Measurements from ENCODE around the gene KMO. TPM values are rescaled to one million over a fixed set of nuclear protein-coding genes. Genes with fewer than 3 reads are reported as not detected.

KMO gene
- total and polyA plus RNA-seq, 2 of the 4 experiments (the other 2 are of a cell fraction): not detected

DNA sequence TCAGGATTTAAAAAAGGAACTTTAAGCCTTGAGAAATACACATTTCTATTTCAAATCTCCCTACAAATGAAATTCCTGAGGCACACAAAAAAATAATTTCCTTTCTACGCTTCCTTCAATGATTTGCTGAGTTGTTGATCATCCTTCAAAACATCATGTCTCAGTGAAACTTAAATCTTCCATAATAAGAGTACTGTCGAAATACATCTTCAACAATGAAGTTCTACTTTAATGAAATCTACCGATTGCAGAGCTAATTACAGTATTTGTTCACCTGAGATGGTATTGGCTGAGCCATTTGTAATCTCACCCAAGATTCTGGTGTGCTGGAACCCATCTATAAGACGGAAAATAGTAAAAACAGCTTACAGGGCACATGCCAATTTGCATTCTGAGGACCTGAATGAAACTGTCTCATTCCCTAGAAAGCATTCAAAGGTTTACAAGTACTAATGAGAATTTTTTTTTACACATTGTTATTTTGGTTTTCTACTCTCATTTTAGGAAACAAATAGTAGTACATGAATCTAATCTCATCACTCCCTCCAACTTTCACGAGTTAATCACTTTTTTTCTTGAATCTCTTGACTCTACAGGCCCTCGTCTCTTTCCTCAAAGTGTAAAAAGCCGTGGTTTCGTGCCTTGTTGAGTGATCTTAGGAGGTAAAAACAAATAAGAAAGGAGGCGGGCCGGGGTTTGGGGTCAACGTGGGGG, 106.9 kb downstream of the KMO start:
- Histone ChIP-seq H2BK5ac (ENCODE audit: low read depth, low read length, poor library complexity, severe bottlenecking) (peak overlapping the region; percentile 98), H3K4me3 (ENCODE audit: insufficient read depth, low read depth, low read length) (peak overlapping the region; percentile 100), H2BK20ac (ENCODE audit: low read depth, low read length) (no peak overlapping the region), H3K79me1 (ENCODE audit: low read depth in 1 of 2, low read length in 2 of 2) (peaks cover 15 to 30% of the 10 kb centered on the region in 2 experiments), H2AFZ (replicated peaks; ENCODE audit: low read length, poor library complexity) (peak overlapping the region; percentile 76), H3K4me2 (ENCODE audit: low read depth, low read length) (peak overlapping the region; percentile 88), H3K9me3 (ENCODE audit: control insufficient read depth, insufficient read depth, low read length) (no peaks in the 10 kb centered on the region), H3K14ac (replicated peaks; ENCODE audit: low read depth, low read length) (peak overlapping the region; percentile 18; the same call in 1 of the 2 replicates), H3K23ac (ENCODE audit: low read depth, low read length) (no peak overlapping the region; the same call in 1 of the 2 replicates), H4K20me1 (ENCODE audit: insufficient read depth, low read length) (0 out of 2 replicates have a peak, but pooled peaks cover 6% of the 10 kb centered on the region), H4K5ac (ENCODE audit: low read depth, low read length) (no peak overlapping the region), H3K4me1 (ENCODE audit: control insufficient read depth, insufficient read depth, low read length) (peaks cover 10% of the 10 kb centered on the region), H4K8ac (ENCODE audit: low read depth in 2 of 2, low read length in 2 of 2) (no peak overlapping the region; a peak in 1 of 4 replicates), H3K9ac (ENCODE audit: low read depth, low read length) (peak overlapping the region; percentile 77), H3K36me3 (ENCODE audit: control insufficient read depth, insufficient read depth, low read length) (peaks cover 2% of the 10 kb centered on the region; the same call in 1 of the 2 replicates), H2BK120ac (ENCODE audit: low read depth, low read length) (peak overlapping the region; percentile 36; the same call in 1 of the 2 replicates), H2AK5ac (ENCODE audit: low read depth, low read length) (no peak overlapping the region), H3K18ac (ENCODE audit: low read depth, low read length) (peak overlapping the region; percentile 54), H3K27ac (ENCODE audit: insufficient read depth, low read length) (peak overlapping the region; percentile 100), H4K91ac (ENCODE audit: insufficient read depth, low read depth, low read length) (peak overlapping the region; percentile 2; the same call in 1 of the 2 replicates), H3K4ac (ENCODE audit: low read depth, low read length) (no peak overlapping the region), H3K9me1 (ENCODE audit: insufficient read depth, low read length) (peaks cover 11% of the 10 kb centered on the region), H2AK9ac (replicated peaks; ENCODE audit: low read depth, low read length, poor library complexity) (no peak overlapping the region), H3K56ac (ENCODE audit: extremely low read depth, insufficient read depth, low read length) (peak overlapping the region; percentile 56; the same call in 1 of the 2 replicates), H3K27me3 (ENCODE audit: control insufficient read depth, insufficient read depth, low read length) (no peaks in the 10 kb centered on the region), H2BK15ac (ENCODE audit: low read depth, low read length) (no peak overlapping the region)
- dilution Hi-C loops (cut with HindIII; ENCODE audit: low sequenced_read_pairs, unreplicated experiment) (no loop called here), intact Hi-C loops (cut with micrococcal nuclease) (no loop called here), in situ Hi-C loops (cut with MboI; ENCODE audit: low sequenced_read_pairs) (no loop called here)
- POLR2A ChIA-PET (ENCODE audit: unreplicated experiment): no interaction called here
- 0% methylated on average over 2 of the region's 11 CpGs; no CpG with 5 or more reads in 1 of the 2 experiments for WGBS, 2 experiments (ENCODE audit: extremely low coverage in 2 of 2, insufficient read length in 1 of 2)
- DNase-seq (peak; percentile 23), ATAC-seq (ENCODE audit: low read depth) (no peak)
- TSS peak; percentile 36 for BruUV-seq (replicated peaks)
- TF ChIP-seq, protein P1, sequence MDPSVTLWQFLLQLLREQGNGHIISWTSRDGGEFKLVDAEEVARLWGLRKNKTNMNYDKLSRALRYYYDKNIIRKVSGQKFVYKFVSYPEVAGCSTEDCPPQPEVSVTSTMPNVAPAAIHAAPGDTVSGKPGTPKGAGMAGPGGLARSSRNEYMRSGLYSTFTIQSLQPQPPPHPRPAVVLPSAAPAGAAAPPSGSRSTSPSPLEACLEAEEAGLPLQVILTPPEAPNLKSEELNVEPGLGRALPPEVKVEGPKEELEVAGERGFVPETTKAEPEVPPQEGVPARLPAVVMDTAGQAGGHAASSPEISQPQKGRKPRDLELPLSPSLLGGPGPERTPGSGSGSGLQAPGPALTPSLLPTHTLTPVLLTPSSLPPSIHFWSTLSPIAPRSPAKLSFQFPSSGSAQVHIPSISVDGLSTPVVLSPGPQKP (IDR thresholded peaks at IDR 0.05; ENCODE audit: borderline replicate concordance, low read depth, low read length): no peak
- TF ChIP-seq CHD1 (IDR thresholded peaks at IDR 0.05; ENCODE audit: low read depth, low read length) (no peak), POLR2A (IDR thresholded peaks at IDR 0.05; ENCODE audit: low read depth, low read length) (no peak), CEBPB (IDR thresholded peaks at IDR 0.05; ENCODE audit: low read depth, low read length) (no peak), MAFK (IDR thresholded peaks at IDR 0.05; ENCODE audit: low read depth, low read length) (no peak), MAZ (IDR thresholded peaks at IDR 0.05; ENCODE audit: borderline replicate concordance, low read depth, low read length) (no peak), SMC3 (IDR thresholded peaks at IDR 0.05; ENCODE audit: low read depth, low read length) (no peak), NFE2L2 (IDR thresholded peaks at IDR 0.05; ENCODE audit: low read depth, low read length) (no peak), RFX5 (IDR thresholded peaks at IDR 0.05; ENCODE audit: low read depth, low read length) (no peak), RCOR1 (IDR thresholded peaks at IDR 0.05; ENCODE audit: insufficient replicate concordance, low read length) (no peak), FOS (IDR thresholded peaks at IDR 0.05; ENCODE audit: low read depth, low read length) (no peak), MXI1 (IDR thresholded peaks at IDR 0.05; ENCODE audit: borderline replicate concordance, low read depth, low read length) (no peak)
- TF ChIP-seq, protein P2, sequence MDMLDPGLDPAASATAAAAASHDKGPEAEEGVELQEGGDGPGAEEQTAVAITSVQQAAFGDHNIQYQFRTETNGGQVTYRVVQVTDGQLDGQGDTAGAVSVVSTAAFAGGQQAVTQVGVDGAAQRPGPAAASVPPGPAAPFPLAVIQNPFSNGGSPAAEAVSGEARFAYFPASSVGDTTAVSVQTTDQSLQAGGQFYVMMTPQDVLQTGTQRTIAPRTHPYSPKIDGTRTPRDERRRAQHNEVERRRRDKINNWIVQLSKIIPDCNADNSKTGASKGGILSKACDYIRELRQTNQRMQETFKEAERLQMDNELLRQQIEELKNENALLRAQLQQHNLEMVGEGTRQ (IDR thresholded peaks at IDR 0.05; ENCODE audit: low read depth, low read length): no peak
- TF ChIP-seq, protein P3, sequence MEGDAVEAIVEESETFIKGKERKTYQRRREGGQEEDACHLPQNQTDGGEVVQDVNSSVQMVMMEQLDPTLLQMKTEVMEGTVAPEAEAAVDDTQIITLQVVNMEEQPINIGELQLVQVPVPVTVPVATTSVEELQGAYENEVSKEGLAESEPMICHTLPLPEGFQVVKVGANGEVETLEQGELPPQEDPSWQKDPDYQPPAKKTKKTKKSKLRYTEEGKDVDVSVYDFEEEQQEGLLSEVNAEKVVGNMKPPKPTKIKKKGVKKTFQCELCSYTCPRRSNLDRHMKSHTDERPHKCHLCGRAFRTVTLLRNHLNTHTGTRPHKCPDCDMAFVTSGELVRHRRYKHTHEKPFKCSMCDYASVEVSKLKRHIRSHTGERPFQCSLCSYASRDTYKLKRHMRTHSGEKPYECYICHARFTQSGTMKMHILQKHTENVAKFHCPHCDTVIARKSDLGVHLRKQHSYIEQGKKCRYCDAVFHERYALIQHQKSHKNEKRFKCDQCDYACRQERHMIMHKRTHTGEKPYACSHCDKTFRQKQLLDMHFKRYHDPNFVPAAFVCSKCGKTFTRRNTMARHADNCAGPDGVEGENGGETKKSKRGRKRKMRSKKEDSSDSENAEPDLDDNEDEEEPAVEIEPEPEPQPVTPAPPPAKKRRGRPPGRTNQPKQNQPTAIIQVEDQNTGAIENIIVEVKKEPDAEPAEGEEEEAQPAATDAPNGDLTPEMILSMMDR (conservative IDR thresholded peaks at IDR 0.05; ENCODE audit: low read depth, low read length): no peak
- CTCF ChIA-PET: no interaction called here

Measured in IMR-90 (cell line).